Heart left ventricle (tissue), 13 donors: ENCODE results near the gene KICS2.

ENCODE experiments used
- CTCF ChIP-seq, 12 donors: fragments of 200-600 bp; sonication (generic) in 4 of 12; IDR thresholded peaks; one replicate each; pipeline versions ENCODE4 v1.5.0 to v1.8.0; 2018 to 2022; ENCODE audit warnings: antibody characterized with exemption in 12 of 12, mild to moderate bottlenecking in 5 of 12
- POLR2A ChIP-seq, 2 donors: fragments of 450-650 bp; IDR thresholded peaks; one replicate each; pipeline ENCODE4 v1.6.1; 2017; ENCODE audit warnings: antibody characterized with exemption in 2 of 2, mild to moderate bottlenecking in 2 of 2, moderate library complexity in 2 of 2
- donor health status: ischemic (EF 13 %, LVEDD 7.1; RV severe dilation, severe dysfunction).
- donor health status: DM: no; HTN: yes; CAD: no.
- donor health status: DM: no; HTN: no; CAD: no.
- donor health status: ischemic (EF 25% LVEDD 6.9; RV normal size, moderate dysfunction).
- donor health status: ischemic (EF 25% LVEDD 5.7; RV mildly dilated, moderate dysfunction).
- donor health status: ischemic (EF 35%, LVEDD 5.7; RV mildly dilated, moderate dysfunction).
- donor health status: nonischemic (EF 11% LVEDD 7.7; RV severe dilation, severe dysfunction).
- donor health status: DM: yes; HTN: yes; CAD: no.
- donor health status: PGD.
- donor health status: ischemic (EF 29% LVEDD 5.4; RV normal size, mild dysfunction).
- donor health status: nonischemic (EF 23%, LVEDD 6.1; RV moderate dilation, normal function).

- no peak for TF ChIP-seq CTCF (IDR thresholded peaks at IDR 0.05)
- TF ChIP-seq POLR2A (IDR thresholded peaks at IDR 0.05), result no peak
Measured at GRCh38 chr12:64212119-64212746, 9.9 kb downstream of the KICS2 start.
